Activated CD4-positive, CD25-positive, alpha-beta regulatory T cell treated with anti-CD3 and anti-CD28 coated beads, Interleukin-2, amount 50 U/mL, for 72 hours (primary cell): ENCODE data around the gene BTBD16.

Source experiments
- DNase-seq: peaks from one replicate; pipeline ENCODE4 v3.0.0; 2021

BTBD16 gene

DNA sequence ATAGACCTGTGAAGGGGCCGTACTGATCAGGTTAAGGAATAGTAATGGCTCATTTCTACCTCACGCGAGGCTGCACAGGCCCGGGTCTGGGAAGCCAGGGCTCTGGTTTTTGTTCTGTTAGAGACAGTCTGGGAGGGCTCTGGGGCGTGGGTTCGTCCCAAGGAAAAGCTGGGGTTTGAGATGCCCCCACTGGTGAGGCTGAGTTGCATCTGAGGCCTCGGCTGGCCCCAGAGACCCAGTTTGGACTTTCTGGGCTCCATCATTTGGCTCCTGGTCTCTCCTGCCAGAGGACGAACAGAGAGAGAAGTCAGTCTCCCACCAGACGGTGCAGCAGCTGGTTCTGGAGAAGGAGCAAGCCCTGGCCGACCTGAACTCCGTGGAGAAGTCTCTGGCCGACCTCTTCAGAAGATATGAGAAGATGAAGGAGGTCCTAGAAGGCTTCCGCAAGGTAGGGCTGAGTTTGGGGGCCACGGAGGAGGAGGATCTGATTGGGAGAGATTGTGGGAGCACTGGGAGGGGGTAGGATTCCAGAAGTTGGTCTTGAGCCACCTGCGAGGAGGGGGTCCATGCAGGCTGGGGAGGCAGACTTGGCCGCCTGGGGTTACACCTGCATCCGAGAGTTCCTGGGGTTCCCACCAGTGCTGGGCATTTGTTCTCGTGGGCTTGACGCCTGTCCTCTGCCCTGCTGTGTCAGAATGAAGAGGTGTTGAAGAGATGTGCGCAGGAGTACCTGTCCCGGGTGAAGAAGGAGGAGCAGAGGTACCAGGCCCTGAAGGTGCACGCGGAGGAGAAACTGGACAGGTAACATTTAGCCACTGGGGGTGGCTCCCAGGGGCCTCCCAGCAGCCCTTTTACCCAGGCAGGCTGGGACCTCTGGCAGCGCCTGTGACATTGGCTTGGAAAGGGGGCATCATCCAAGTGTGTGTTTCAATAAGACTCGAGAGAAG is 22.5 kb upstream of the BTBD16 start:
- DNase-seq, result no peak

DNA sequence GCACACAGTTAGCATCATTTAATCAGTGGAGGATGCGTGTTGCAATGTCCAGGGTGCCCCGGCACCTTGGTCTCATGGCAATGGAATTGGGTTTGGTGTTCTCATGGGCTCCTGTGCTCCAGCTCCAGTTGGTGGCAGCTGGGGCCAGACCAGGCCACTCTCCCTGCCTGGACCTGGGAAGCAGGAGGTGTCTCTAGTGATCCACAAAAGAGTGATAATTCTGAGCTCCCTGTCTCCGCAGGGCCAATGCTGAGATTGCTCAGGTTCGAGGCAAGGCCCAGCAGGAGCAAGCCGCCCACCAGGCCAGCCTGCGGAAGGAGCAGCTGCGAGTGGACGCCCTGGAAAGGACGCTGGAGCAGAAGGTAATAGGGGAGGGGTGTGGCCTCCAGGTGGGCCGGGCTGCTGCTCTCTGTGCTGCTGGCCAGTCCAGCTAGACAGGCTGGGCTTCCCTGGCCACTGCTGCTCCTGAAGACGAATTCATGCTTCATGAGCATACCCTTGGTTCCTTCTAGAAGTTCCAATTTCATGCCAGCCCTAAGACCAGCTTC is 21.7 kb upstream of the BTBD16 start:
- no peak for DNase-seq

DNA sequence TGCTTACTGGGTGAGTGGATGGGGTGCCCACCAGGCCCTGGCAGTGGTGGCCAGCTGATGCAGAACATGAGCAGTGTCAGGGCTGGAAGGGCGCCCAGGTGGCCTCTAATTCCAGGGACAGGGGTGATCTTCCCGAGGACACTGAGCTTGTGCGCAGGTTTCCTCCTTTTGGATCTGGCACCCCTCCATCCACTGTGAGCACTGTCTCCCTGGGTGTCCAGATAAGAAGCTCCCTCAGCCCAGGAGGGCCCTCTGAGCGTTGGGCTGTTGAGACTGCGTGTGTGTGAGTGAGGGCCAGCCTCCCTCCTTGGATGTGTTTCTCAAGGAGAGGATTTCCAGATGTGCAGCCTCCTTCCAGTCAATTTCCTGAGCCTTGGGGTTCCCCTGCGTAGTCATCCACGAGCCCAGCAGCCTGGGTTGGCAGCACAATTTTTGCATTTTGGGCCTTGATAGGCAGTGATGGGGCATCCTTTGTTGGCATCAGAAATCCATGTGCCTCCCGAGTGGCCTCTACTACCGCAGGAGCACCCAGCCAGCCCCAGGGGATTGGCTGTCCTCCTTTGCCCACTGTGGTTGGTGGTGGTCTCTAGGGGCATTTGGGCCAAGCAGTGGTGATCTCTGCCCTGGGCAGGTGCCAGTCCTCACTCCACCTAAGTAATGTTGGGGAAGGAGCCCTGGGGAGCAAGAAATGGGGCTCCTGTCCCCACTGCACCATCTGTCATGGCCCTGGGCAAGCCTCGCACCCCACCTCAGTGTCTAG is 20.9 kb upstream of the BTBD16 start:
- DNase-seq, result no peak

DNA sequence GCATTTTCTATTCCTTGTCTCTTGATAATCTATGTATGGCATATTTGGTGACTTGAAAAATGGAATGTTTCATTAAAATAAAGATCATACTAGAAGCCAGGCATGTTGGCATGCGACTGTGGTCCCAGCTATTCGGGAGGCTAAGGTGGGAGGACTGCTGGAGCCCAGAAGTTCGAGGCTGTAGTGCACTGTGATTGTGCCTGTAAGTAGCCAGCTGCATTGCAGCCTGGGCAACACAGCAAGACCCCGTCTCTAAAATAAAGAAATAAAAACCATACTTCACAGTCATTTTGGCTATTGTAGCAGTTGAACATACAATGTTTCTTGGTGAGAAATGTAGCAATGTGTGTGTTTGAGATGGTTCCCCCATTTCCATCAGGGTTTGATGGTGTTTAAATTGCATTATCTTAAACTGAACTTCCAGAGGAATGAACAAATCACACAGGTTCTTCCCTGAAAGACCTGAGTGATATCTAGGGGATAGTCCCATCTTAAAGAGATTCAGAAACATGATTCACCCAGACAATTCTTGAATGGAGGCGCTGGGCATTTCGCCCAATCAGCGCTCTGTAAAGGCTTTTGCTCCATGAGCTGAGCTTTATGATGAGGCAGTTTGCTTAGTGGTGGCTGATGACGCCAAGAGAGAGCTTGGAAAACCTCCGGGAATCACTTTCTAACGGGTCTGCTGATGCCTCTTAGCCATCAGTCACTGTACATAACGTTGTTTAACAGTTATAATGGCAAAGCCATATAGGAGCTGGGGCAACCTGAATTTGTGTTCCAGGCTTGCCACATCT is 19.4 kb upstream of the BTBD16 start:
- DNase-seq, result no peak

DNA sequence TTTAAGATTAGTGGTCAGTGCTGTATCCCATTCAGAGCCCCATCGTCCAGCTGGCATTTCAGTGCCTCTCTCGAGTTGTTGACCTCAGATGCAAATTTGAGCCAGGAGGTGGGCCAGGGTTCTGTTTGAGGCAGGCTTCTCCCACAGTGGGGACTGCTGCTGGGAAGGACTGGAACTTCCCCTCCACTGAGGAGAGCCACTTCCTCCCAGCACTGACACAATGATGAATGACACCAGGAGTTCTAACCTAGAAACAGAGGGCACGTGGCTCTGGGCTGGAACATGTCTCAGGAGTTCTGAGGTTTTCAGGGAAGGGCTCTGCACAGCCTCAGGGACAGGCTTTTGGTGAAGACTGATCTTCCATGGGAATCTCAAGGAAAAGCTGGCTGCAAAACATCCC is 18.3 kb upstream of the BTBD16 start:
- DNase-seq, result no peak

DNA sequence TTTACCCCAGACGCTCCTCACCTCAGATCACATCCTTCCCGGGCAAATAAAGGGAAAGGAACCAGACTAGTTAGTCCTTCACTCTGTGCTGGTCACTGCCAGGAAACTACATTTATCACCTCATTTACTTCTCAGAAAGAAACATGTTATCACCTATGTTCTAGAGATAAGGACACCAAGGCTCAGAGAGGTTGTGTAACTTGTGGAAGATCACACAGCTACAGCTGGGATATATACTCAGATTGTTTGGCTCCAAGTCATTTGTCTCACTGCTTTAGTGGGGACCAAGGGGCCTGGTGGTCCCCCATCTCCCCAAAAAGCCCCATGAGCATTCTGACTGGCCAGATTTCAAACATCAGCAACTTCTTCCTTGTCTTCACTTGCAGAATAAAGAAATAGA is 17.5 kb upstream of the BTBD16 start:
- no peak for DNase-seq

DNA sequence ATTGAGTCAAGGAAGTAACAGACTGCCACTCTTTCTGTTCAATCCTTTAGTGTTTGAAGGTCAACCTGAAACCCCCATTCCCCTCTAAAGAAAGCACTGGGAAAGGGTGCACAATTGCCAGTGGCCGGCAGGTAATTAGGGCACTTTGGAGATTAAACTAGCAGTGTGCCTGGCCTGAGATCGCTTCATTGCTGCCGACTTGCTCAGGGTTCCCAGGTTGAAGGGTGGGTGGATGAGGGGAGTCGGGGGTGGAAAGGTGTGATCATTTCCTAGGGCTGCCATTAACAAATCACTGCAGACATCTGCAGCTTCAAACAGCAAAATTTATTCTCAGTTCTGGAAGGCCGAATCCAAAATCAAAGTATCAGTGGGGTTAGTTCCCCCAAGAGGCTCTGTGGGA is 16.3 kb upstream of the BTBD16 start:
- DNase-seq, result no peak

DNA sequence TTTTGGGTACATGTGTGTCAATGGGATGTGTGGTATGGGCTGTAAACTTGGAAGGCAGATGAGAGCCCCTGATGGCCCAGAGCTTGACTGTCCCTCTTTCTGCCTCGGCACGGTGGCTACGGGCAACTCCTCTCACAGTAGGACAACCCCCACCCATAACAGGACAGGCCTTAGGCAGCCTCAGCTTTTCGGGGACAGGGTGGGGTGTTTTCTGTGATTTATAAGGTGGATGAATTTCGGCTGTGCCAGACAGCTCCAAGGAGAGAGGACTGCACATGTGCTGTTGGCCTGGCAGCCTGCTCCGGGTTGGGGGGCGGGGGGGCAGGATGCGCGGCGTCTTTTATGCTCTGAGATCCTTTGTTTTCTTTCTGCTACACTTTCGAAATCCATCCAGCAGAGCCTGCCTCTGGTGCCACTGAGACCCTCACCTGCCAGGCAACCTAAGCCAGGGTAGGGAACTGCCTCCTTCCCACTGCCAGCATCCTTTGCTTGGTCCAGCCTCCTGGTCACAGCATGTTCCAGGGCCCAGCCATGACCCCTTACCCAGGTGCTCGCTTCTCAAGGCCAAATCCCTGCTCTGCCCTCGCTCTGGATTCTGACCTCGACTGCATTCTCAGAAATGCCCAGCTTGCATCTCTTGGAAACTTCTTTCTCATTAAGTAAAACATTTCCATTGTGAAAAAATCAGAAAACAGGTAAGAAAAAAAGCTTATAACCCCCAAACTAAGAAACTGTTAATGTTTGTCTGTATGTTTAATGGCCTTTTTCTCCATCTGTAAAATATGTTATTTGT is 15.4 kb upstream of the BTBD16 start:
- DNase-seq, result no peak

DNA sequence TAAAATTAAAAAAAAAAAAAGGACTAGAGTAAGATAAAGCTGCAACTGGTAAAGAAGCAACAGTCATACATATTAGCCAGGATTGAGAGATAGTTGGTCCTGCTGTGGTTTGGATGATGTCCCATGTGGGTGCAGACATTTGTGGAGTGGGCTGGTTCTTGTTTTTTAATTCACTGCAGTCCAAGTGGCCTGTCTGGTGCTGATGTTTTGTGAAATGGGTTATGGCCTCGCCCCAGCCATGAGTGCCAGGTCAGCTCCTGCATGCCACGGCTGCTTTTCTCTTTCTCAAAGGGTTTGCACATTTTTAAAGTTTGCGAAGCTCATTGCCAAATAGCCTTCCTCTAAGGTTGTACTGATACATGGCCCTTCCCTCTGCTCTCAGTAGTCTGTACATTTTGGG is 14.1 kb upstream of the BTBD16 start:
- no peak for DNase-seq

DNA sequence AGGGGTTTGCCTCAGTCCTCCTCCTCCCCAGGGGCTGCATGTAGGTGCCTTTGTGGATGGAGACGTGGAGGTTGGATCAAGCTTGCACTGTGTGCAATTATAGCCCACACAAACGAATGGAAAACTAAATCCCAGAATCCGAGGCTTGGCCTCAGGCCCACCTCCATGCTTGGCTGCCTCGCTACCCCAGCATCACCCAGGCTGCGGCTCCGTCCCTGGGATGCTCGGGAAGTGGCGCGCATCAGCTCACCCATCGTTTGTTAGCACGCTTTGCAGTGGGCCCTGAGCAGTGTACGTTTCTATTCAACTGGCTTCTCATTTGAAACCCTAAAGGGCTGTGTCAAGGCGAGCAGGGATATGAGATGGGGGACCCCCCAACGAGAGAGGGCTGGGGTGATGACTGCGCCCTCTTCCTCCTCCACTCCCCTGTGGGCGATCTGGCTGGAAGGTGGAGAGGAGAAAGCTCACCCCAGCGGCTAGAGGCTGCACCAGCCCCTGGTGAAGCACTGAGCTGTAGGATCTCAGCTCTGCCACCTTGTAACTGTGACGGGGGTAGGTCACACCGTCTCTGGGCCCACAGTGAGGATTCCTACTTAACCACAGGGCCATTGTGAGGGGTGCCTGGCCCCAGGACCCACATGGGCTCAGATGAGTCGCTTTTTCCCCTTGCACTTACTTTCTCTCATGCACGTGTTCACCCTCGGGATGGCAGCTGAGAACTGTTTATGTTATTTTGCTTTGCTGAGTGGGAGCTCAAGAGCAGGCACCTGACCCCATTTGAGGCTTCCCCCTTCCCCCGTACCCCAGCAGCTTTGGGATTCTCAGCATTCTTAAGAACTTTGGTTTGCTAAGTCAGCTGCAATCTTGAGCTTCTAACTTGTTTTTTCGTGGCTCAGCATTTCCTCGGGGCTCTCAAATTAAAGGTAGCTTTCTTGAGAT is 12.7 kb upstream of the BTBD16 start:
- DNase-seq, result no peak

DNA sequence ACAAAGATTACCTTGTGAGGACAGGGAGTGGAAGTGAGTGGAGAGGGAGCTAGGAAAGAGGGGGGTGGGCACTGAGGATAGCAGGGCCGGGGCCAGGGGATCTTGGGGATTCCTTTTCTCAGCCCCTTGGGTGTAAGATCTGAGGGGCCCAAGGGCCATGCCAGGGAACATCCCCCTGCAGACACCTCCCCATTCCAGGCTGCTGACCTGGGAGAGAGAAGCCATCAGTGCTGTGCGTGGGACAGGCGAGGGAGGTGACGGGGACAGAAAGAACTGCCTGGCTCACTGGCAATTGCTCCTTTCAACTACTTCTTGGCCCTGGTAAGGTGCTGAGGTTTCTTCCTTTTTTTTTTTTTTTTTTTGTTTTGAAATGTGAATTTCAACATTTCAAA is 12.0 kb upstream of the BTBD16 start:
- DNase-seq, result no peak

DNA sequence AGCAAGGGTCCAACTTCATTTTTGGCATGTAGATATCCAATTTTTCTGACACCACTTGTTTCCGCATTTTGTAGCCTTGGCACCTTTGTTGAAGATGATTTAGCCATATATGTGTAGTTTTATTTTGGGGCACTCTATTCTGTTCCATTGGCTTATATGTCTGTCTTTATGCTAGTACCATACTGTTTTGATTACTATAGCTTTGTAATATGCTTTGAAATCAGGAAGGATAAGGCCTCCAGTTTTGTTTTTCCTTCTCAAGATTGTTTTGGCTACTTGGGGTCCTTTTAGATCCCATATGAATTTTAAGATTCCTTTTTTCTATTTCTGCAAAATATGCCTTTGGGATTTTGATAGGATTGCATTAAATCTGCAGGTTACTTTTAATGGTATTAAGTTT is 9.5 kb upstream of the BTBD16 start:
- no peak for DNase-seq

DNA sequence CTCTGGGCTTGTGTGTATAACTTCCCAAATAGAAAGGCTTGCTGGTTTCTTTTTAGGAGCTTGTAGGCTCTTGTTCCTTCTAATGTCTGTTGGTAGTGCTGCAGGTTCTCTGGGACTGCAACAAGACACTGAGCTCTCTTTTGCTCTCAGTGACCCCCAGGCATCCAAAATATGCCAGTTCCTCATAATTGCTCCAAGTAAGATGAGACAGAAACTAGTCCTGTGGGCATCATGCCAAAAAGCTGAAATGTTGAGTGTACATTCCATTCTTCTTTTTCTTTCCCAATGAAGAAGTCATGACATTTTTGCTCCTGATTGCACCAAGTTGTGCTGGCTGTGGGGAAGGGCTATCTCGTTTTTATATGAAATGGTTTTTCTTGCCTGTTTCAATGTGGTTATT is 7.1 kb upstream of the BTBD16 start:
- DNase-seq, result no peak

DNA sequence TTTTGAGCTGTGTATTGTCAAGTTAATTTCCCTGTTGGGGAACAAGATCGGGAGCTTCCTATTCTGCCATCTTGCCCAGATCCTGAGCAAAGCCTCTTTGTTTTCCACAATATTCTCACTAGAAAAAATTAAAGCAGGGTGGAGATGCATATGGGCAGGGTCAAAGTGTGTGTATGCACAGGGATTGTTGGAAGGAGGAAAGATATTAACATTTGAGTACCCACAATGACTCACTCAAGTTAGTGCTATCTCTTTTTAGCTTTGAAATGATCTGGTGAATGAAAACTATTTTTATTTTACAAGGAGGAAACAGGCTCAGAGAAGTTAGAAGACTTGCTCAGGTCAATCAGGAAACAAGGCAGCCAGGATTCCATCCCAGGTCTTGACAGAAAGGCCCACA is 6.7 kb upstream of the BTBD16 start:
- no peak for DNase-seq

DNA sequence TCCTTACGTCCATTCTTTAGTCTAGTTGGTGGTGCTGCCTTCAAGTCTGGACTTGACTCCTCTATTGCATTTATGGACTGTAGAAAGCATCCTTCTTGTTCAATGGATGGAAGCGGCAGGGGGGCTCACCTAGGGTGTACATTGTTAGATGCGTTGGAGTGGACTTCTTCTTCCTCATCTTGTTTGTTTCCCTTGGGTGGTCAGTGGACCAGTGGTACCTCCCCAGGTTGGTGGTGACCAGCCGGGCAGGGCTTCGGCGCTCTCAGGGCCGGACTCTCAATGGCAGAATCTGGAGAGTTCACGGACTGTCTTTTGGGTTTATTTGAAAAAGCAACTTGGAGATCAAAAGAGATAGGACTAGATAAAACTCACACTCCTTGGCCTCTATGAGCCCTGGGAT is 6.2 kb upstream of the BTBD16 start:
- no peak for DNase-seq

DNA sequence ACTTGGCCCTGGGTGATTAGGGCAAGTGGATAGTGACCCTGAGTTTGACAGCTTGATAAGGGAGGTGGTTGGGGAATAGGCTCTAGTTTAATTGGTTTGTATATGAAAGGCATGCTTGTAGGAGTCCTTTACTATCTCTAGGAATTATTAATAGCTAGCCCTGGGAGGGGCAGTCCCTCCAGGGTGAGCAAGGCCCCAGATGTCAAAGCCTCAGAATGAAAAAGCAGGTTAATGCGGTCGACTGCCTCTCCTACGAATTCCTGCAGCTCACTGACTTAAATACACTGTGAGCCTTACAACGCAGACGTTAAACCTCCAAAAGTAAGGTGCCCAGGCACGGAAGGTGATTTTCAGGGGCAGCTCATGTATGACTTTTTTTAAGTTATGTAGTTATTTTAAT is 5.2 kb upstream of the BTBD16 start:
- no peak for DNase-seq

DNA sequence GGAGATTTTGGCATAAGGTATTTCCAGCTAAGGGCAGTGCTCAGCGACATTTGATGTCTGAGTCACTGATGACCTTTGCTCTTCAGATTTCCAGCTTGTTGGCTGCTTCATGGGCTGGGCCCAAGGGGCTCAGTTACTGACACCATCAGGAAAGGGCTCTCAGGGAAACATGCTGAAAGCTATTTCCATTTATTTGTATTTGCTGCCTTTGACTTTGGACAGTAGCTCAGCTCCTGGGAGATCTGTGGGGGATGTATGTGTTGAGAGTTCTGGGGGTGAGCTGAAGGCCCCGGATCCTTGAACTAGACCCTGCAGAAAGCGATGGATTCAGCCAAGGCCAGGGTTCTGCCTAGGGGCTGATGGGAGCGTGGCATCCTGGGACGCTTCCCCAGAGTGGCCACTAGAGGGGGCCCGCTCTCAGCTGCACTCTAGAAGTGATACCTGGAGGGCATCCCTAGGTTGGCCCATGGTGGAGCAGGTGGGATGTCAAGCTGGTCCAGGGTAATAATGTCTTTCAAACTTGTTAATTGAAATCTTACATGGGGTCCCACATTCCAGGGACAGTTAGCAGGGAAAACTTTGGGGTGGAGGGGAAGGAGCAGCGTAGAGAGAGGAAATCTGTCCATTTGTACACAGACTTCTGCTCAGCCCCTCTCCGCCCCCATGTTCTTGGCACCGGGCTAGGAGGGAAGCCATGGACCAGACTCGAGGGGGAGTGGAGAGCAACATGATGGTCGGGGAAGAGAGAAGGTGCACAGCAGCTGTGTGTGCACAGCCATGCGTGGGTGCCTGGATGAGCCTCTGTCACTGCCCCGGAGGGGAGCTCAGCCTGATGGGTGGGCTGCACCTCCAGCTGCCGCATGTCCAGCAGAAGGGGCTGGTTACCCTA is 3.0 kb upstream of the BTBD16 start:
- peak; percentile 63 for DNase-seq

DNA sequence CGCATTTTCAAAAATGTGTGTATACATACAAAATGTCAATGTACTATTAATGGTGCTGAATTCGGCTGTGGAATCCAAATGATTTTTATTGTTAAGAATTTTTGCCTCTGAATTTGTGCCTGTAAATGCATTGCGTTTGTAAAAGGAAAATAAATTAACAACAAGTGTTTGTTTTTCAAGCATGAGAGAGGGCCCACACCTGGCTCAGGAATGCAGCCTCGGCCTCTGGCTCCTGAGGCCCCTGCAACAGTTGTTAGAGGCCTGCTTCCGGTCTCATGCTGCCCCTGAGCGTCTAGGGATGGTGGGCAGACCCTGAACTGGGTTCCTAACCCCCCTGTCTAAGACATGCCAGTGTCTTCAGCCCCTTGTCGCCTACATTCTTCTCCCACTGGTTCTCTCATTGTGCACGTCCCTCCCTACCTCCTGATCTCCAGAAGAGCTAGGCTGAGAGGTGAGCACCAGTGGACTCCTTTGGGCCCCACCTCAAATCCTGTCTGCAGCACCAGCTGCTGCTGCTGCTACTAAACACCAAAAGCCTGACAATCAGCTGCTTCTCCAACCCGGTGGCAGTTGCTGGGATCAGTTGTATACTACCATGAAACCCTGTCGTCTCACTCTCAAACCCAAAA is 1.9 kb upstream of the BTBD16 start:
- no peak for DNase-seq

DNA sequence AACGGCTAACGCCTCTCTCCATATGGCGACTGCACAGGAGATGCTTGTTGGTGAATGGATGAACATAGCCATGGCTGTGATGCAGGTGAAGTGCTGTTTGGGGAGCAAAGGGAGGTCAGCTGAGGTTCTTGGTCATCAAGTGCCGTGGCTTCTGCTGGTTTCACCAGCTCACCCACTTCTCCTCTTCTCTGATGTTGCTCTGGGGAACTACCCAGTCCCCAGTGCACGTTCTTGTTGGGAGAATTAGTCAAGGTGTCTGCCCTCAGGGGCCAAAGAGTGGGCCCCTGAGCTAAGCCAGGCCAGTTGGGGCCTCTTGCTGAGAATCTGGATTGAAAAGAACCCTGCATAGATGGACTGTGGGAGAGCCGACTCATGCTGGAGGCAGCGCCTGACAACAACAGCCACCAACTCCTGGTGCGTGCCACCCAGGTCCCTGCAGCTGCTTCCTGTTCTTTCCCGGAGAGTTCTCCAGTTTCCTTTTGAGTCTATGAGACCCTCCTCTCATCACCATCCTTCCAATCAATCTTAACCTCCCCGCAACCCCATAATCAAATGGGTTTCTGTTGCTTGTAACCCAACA is 3.0 kb downstream of the BTBD16 start:
- DNase-seq, result no peak
